HG02588 (cell line): Measurements from ENCODE around the gene WNT3A.
"Not testable (repeated sequence)": the region's sequence is repeated elsewhere in the genome, so short reads cannot be mapped to it uniquely, and the experiment has no call there.

Source experiments
- ATAC-seq: cut with Tn5 transposase; IDR thresholded peaks from one replicate; pipeline ENCODE4 v1.9.1; 2021; ENCODE audit warnings: mild to moderate bottlenecking, moderate library complexity; ENCODE audit not compliant: unreplicated experiment

WNT3A gene

GRCh38 chr1:228006786-228007048 is at the start of gene WNT3A:
Gene WNT3A (plus strand): TSS chr1:228006998. CDS start chr1:228007129, 131 bp downstream.
- no peak for ATAC-seq

GRCh38 chr1:227958617-227959324 is 48.0 kb upstream of the WNT3A start:
- ATAC-seq, result no peak

GRCh38 chr1:227959325-227959860 is 47.4 kb upstream of the WNT3A start:
- no peak for ATAC-seq

- no peak for ATAC-seq
Measured at GRCh38 chr1:227961651-227962466, 44.9 kb upstream of the WNT3A start.

GRCh38 chr1:227966733-227967132 is 40.1 kb upstream of the WNT3A start:
- not testable (repeated sequence) for ATAC-seq

GRCh38 chr1:227967815-227968214 is 39.0 kb upstream of the WNT3A start:
- ATAC-seq, result not testable (repeated sequence)

- not testable (repeated sequence) for ATAC-seq
Measured at GRCh38 chr1:227970076-227970995, 36.5 kb upstream of the WNT3A start.

GRCh38 chr1:227971216-227971615 is 35.6 kb upstream of the WNT3A start:
- ATAC-seq, result not testable (repeated sequence)

- ATAC-seq, result not testable (repeated sequence)
Measured at GRCh38 chr1:227971643-227972282, 35.0 kb upstream of the WNT3A start.

- not testable (repeated sequence) for ATAC-seq
Measured at GRCh38 chr1:227972283-227972679, 34.5 kb upstream of the WNT3A start.

GRCh38 chr1:227972843-227973374 is 33.9 kb upstream of the WNT3A start:
- not testable (repeated sequence) for ATAC-seq

GRCh38 chr1:227973724-227974288 is 33.0 kb upstream of the WNT3A start:
- ATAC-seq, result not testable (repeated sequence)

- not testable (repeated sequence) for ATAC-seq
Measured at GRCh38 chr1:227975583-227976283, 31.1 kb upstream of the WNT3A start.

GRCh38 chr1:227987181-227987580 is 19.6 kb upstream of the WNT3A start:
- no peak for ATAC-seq

- ATAC-seq, result no peak
Measured at GRCh38 chr1:227994632-227995300, 12.0 kb upstream of the WNT3A start.

GRCh38 chr1:227996187-227996950 is 10.4 kb upstream of the WNT3A start:
- no peak for ATAC-seq

- ATAC-seq, result no peak
Measured at GRCh38 chr1:227998374-227999055, 8.3 kb upstream of the WNT3A start.
